H1 (cell line): ENCODE measurements around the gene ZNF488.

Experiments
- CHD1 ChIP-seq: IDR thresholded peaks from 2 replicates; pipeline ENCODE4 v1.6.1; 2012; ENCODE audit warnings: low read depth, low read length, improper control_type of control experiment
- CREB1 ChIP-seq: IDR thresholded peaks from 2 replicates; pipeline ENCODE4 v1.6.1; 2012; ENCODE audit warnings: inconsistent platforms
- CTCF ChIP-seq, 3 experiments: IDR thresholded peaks; 1 replicate in 2 of 3; 2 replicates in 1 of 3; pipeline versions ENCODE4 v1.5.1 to v1.6.1; 2011; ENCODE audit warnings: low read length in 3 of 3, mild to moderate bottlenecking in 3 of 3, inconsistent platforms in 2 of 3, low read depth in 1 of 3, moderate library complexity in 1 of 3; ENCODE audit not compliant: insufficient read depth in 1 of 3; ENCODE audit errors: control extremely low read depth in 1 of 3
- EP300 ChIP-seq, 2 experiments: IDR thresholded peaks; 1 replicate in 1 of 2; 2 replicates in 1 of 2; pipeline ENCODE4 v1.6.1; 2011 to 2012; ENCODE audit warnings: low read depth in 2 of 2, low read length in 2 of 2, mild to moderate bottlenecking in 2 of 2, borderline replicate concordance in 1 of 2, inconsistent platforms in 1 of 2, moderate library complexity in 1 of 2
- FOSL1 ChIP-seq: IDR thresholded peaks from 2 replicates; pipeline ENCODE4 v1.6.1; 2011; ENCODE audit warnings: mild to moderate bottlenecking, low read depth, low read length, moderate library complexity; ENCODE audit not compliant: insufficient read depth
- MAX ChIP-seq: IDR thresholded peaks from 2 replicates; pipeline ENCODE4 v1.6.1; 2012; ENCODE audit warnings: inconsistent platforms
- RAD21 ChIP-seq, 2 experiments: IDR thresholded peaks in 1 of 2; conservative IDR thresholded peaks in 1 of 2; 2 replicates each; pipeline ENCODE4 v1.6.1; 2011; ENCODE audit warnings: low read depth in 2 of 2, low read length in 2 of 2, improper control_type of control experiment in 1 of 2, inconsistent platforms in 1 of 2, mild to moderate bottlenecking in 1 of 2, moderate library complexity in 1 of 2
- TAF1 ChIP-seq: IDR thresholded peaks from 2 replicates; pipeline ENCODE4 v1.6.1; 2011; ENCODE audit warnings: mild to moderate bottlenecking, low read depth, low read length
- ZNF274 ChIP-seq: IDR thresholded peaks from 2 replicates; pipeline ENCODE4 v1.7.0; 2012; ENCODE audit warnings: low read length, borderline replicate concordance; ENCODE audit errors: extremely low read depth

- TF ChIP-seq CTCF (IDR thresholded peaks at IDR 0.05; ENCODE audit: control extremely low read depth in 1 of 3, insufficient read depth in 1 of 3, low read depth in 1 of 3, low read length in 3 of 3) (no peak), RAD21 (IDR thresholded peaks at IDR 0.05 in 1 of 2, conservative IDR thresholded peaks at IDR 0.05 in 1 of 2; ENCODE audit: low read depth in 2 of 2, low read length in 2 of 2) (no peak), CHD1 (no peak), CREB1 (no peak), FOSL1 (no peak), ZNF274 (no peak), EP300 (IDR thresholded peaks at IDR 0.05; ENCODE audit: borderline replicate concordance in 1 of 2, low read depth in 2 of 2, low read length in 2 of 2) (no peak), TAF1 (no peak), MAX (no peak)
These were observed 29.6 kb upstream of the ZNF488 start for GRCh38 chr10:47413531-47414226.
